AG08396 (cell line): ENCODE results near the gene TEKT3.

ENCODE experiments used
- DNase-seq: peaks from one replicate; pipeline ENCODE4 v3.0.0; 2012; ENCODE audit warnings: low spot score, mixed read lengths

Gene TEKT3

GRCh38 chr17:15266325-15267125 is 74.9 kb downstream of the TEKT3 start:
- DNase-seq: no peak

GRCh38 chr17:15265131-15265530 is 76.3 kb downstream of the TEKT3 start, which contains the start of gene PMP22:
Gene PMP22 (minus strand): TSS chr17:15265326. CDS start chr17:15260727, 4,599 bp downstream.
- no peak for DNase-seq

GRCh38 chr17:15264542-15264941 is 76.9 kb downstream of the TEKT3 start:
- DNase-seq: no peak

- DNase-seq: no peak
Observed at GRCh38 chr17:15263680-15264079, 77.7 kb downstream of the TEKT3 start.

- peak; percentile 81 for DNase-seq
Observed at GRCh38 chr17:15263206-15263579, 78.2 kb downstream of the TEKT3 start.

GRCh38 chr17:15262291-15263205 is 78.8 kb downstream of the TEKT3 start:
- DNase-seq: peak; percentile 92

- DNase-seq: peak; percentile 32
Observed at GRCh38 chr17:15261802-15262290, 79.6 kb downstream of the TEKT3 start.

GRCh38 chr17:15261258-15261801 is 80.1 kb downstream of the TEKT3 start:
- DNase-seq: peak; percentile 71

- DNase-seq: peak; percentile 92
Observed at GRCh38 chr17:15260376-15261257, 80.8 kb downstream of the TEKT3 start.

GRCh38 chr17:15257796-15258512 is 83.4 kb downstream of the TEKT3 start:
- no peak for DNase-seq

GRCh38 chr17:15257258-15257788 is 84.1 kb downstream of the TEKT3 start:
- peak; percentile 85 for DNase-seq

- no peak for DNase-seq
Observed at GRCh38 chr17:15256689-15257088, 84.7 kb downstream of the TEKT3 start.

GRCh38 chr17:15255713-15256454 is 85.5 kb downstream of the TEKT3 start:
- DNase-seq: peak; percentile 47
